ENCODE results near the gene ADAMTS12. TPM values are rescaled to one million over a fixed set of nuclear protein-coding genes. Genes with fewer than 3 reads are reported as not detected.

The ADAMTS12 gene
- polyA plus RNA-seq, 1 donor (not counting 4 experiments of a cell fraction or from before 2014, with no cell fraction given), result 0.49 TPM

DNA sequence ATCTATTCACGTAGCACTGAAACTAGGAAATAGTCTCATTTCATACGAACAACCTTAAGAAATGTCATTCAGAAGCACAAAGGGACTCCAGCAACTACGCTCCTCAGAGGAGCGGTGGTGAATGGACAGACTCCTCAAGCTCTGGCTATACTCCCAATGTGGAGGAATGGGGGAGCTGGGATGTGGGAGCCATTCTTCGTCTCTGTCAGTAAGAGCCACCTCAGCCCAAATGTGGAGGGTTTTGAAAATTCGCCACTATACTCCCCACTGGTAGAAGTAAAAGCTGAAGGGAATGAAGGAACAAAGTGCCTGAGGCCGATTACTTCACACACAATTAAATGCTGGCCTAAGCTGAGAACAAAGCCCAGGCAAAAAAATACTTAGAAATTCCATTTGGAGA, 96.3 kb downstream of the ADAMTS12 start:
- Histone ChIP-seq H3K36me3 (ENCODE audit: control insufficient read depth in 2 of 2, extremely low read depth in 1 of 2, insufficient read depth in 2 of 2, low read length in 2 of 2) (no peaks in the 10 kb centered on the region), H3K27ac (ENCODE audit: control insufficient read depth, insufficient read depth, low read length) (no peak overlapping the region), H3K9me1 (ENCODE audit: control insufficient read depth, extremely low read depth, insufficient read depth, low read length) (no peaks in the 10 kb centered on the region), H3K4me3 (ENCODE audit: control insufficient read depth in 2 of 3, extremely low read depth in 1 of 3, insufficient read depth in 2 of 3, low read depth in 1 of 3, low read length in 3 of 3) (no peak overlapping the region), H3K79me2 (ENCODE audit: control insufficient read depth, insufficient read depth, low read length) (no peaks in the 10 kb centered on the region), H2AFZ (ENCODE audit: control insufficient read depth, low read length) (no peak overlapping the region), H3K9me3 (ENCODE audit: control insufficient read depth, low read depth, low read length) (no peaks in the 10 kb centered on the region), H3K4me1 (ENCODE audit: control insufficient read depth, extremely low read depth, insufficient read depth, low read length) (no peaks in the 10 kb centered on the region), H4K20me1 (ENCODE audit: control insufficient read depth, extremely low read depth, insufficient read depth, low read length) (no peaks in the 10 kb centered on the region), H3K4me2 (ENCODE audit: control insufficient read depth, extremely low read depth, insufficient read depth, low read depth, low read length) (no peak overlapping the region), H3K9ac (ENCODE audit: control insufficient read depth, extremely low read depth, insufficient read depth, low read length) (no peak overlapping the region), H3K27me3 (ENCODE audit: control insufficient read depth, extremely low read depth, insufficient read depth, low read length) (no peaks in the 10 kb centered on the region)
- DNase-seq (ENCODE audit: low read depth, low spot score), result no peak
- TF ChIP-seq, protein P1, sequence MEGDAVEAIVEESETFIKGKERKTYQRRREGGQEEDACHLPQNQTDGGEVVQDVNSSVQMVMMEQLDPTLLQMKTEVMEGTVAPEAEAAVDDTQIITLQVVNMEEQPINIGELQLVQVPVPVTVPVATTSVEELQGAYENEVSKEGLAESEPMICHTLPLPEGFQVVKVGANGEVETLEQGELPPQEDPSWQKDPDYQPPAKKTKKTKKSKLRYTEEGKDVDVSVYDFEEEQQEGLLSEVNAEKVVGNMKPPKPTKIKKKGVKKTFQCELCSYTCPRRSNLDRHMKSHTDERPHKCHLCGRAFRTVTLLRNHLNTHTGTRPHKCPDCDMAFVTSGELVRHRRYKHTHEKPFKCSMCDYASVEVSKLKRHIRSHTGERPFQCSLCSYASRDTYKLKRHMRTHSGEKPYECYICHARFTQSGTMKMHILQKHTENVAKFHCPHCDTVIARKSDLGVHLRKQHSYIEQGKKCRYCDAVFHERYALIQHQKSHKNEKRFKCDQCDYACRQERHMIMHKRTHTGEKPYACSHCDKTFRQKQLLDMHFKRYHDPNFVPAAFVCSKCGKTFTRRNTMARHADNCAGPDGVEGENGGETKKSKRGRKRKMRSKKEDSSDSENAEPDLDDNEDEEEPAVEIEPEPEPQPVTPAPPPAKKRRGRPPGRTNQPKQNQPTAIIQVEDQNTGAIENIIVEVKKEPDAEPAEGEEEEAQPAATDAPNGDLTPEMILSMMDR (optimal IDR thresholded peaks at IDR 0.05 in 1 of 3, IDR thresholded peaks at IDR 0.05 in 1 of 3, conservative IDR thresholded peaks at IDR 0.05 in 1 of 3; ENCODE audit: extremely low read depth in 1 of 3, insufficient read depth in 2 of 3, low read length in 3 of 3), result no peak
- no peak for TF ChIP-seq EZH2 (IDR thresholded peaks at IDR 0.05; ENCODE audit: low read length)
- dilution Hi-C loops (cut with MboI; ENCODE audit: extremely low pct_ligation_motif_present, low sequenced_read_pairs), result no loop called here
- FAIRE-seq, result no peak

DNA sequence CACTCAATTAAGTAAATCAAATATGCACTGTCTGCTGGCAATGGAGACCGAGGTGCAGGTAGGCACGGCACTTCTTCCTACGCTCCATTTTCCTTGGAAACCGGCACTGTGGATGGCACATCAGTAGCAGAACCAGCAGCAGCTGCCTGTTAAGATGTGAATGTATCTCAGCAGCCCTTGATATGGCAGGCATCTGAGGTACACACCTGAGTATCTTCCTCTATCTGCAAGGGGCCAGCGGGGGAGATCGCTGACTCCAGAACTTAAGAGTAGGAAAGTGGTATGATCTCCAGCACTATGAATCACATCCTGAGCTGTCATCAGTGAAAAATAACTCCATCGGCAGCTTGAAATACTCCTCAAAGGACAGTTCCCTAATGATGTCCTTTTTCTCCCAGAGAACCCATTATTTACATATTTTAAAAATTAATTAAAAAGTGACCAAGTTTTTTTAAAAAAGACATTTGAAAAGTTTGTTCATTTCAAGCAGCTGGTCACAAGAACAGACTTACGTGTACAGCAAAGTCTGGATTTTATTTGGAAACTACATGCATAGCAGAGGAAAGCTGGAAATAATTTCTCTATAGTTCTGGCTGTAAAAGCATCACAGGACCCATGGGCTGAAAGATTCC, 97.1 kb downstream of the ADAMTS12 start:
- Histone ChIP-seq H4K20me1 (ENCODE audit: control insufficient read depth, extremely low read depth, insufficient read depth, low read length) (no peaks in the 10 kb centered on the region), H3K27ac (ENCODE audit: control insufficient read depth, insufficient read depth, low read length) (no peak overlapping the region), H3K9me3 (ENCODE audit: control insufficient read depth, low read depth, low read length) (no peaks in the 10 kb centered on the region), H3K4me3 (ENCODE audit: control insufficient read depth in 2 of 3, extremely low read depth in 1 of 3, insufficient read depth in 2 of 3, low read depth in 1 of 3, low read length in 3 of 3) (no peak overlapping the region), H3K36me3 (ENCODE audit: control insufficient read depth in 2 of 2, extremely low read depth in 1 of 2, insufficient read depth in 2 of 2, low read length in 2 of 2) (no peaks in the 10 kb centered on the region), H3K79me2 (ENCODE audit: control insufficient read depth, insufficient read depth, low read length) (no peaks in the 10 kb centered on the region), H3K9me1 (ENCODE audit: control insufficient read depth, extremely low read depth, insufficient read depth, low read length) (no peaks in the 10 kb centered on the region), H3K27me3 (ENCODE audit: control insufficient read depth, extremely low read depth, insufficient read depth, low read length) (no peaks in the 10 kb centered on the region), H3K4me2 (ENCODE audit: control insufficient read depth, extremely low read depth, insufficient read depth, low read depth, low read length) (no peak overlapping the region), H2AFZ (ENCODE audit: control insufficient read depth, low read length) (no peak overlapping the region), H3K9ac (ENCODE audit: control insufficient read depth, extremely low read depth, insufficient read depth, low read length) (no peak overlapping the region), H3K4me1 (ENCODE audit: control insufficient read depth, extremely low read depth, insufficient read depth, low read length) (no peaks in the 10 kb centered on the region)
- no peak for DNase-seq (ENCODE audit: low read depth, low spot score)
- dilution Hi-C loops (cut with MboI; ENCODE audit: extremely low pct_ligation_motif_present, low sequenced_read_pairs), result no loop called here
- TF ChIP-seq, protein P1 (optimal IDR thresholded peaks at IDR 0.05 in 1 of 3, IDR thresholded peaks at IDR 0.05 in 1 of 3, conservative IDR thresholded peaks at IDR 0.05 in 1 of 3; ENCODE audit: extremely low read depth in 1 of 3, insufficient read depth in 2 of 3, low read length in 3 of 3), result no peak
- no peak for TF ChIP-seq EZH2 (IDR thresholded peaks at IDR 0.05; ENCODE audit: low read length)
- FAIRE-seq, result no peak
